Transverse colon (tissue), 4 donors: ENCODE measurements around the gene STAT6. TPM values are rescaled to one million over a fixed set of nuclear protein-coding genes. Genes with fewer than 3 reads are reported as not detected.

Experiments
- DNase-seq: peaks from one replicate; pipeline ENCODE4 v3.0.0-alpha.2; 2019
- H3K27ac ChIP-seq, 4 donors: fragments of 200-600 bp; sonication (generic); 2 replicates each; pipeline ENCODE4 v1.5.1; 2016 to 2018; ENCODE audit warnings: inconsistent platforms in 4 of 4
- H3K27me3 ChIP-seq: fragments of 200-600 bp; sonication (generic); 2 replicates; pipeline ENCODE4 v1.5.1; 2017; ENCODE audit warnings: inconsistent platforms
- H3K36me3 ChIP-seq, 4 donors: fragments of 200-600 bp; sonication (generic); 2 replicates each; pipeline ENCODE4 v1.5.1; 2017 to 2019; ENCODE audit warnings: inconsistent platforms in 4 of 4
- H3K4me1 ChIP-seq, 4 donors: fragments of 200-600 bp; sonication (generic); 2 replicates each; pipeline ENCODE4 v1.5.1; 2017 to 2020; ENCODE audit warnings: inconsistent platforms in 4 of 4
- H3K4me3 ChIP-seq, 4 donors: fragments of 200-600 bp; sonication (generic); 1 replicate in 1 of 4; 2 replicates in 3 of 4; pipeline versions ENCODE4 v1.5.1 to v1.6.1; 2017 to 2019; ENCODE audit warnings: inconsistent platforms in 4 of 4
- H3K9me3 ChIP-seq, 2 donors: fragments of 200-600 bp; sonication (generic); 2 replicates each; pipeline ENCODE4 v1.5.1; 2017 to 2019; ENCODE audit warnings: inconsistent platforms in 2 of 2
- CTCF ChIP-seq, 5 experiments: fragments of 200-600 bp in 3 of 5; fragments of 450-650 bp in 2 of 5; sonication (generic) in 3 of 5; IDR thresholded peaks; 1 replicate in 2 of 5; 2 replicates in 3 of 5; pipeline ENCODE4 v1.5.1; 2016 to 2017; ENCODE audit warnings: antibody characterized with exemption in 5 of 5, inconsistent platforms in 3 of 5, mild to moderate bottlenecking in 2 of 5, moderate library complexity in 1 of 5
- EP300 ChIP-seq: sonication (generic); formaldehyde crosslinking; IDR thresholded peaks from one replicate; pipeline ENCODE4 v1.6.1; 2017; ENCODE audit warnings: antibody characterized with exemption, low read depth
- POLR2A ChIP-seq: fragments of 450-650 bp; IDR thresholded peaks from one replicate; pipeline ENCODE4 v1.6.1; 2016; ENCODE audit warnings: antibody characterized with exemption, mild to moderate bottlenecking, moderate library complexity
- POLR2AphosphoS5 ChIP-seq, 3 donors: sonication (generic); formaldehyde crosslinking; IDR thresholded peaks; one replicate each; pipeline ENCODE4 v1.6.1; 2016; ENCODE audit warnings: antibody characterized with exemption in 3 of 3
- WGBS, 2 donors: methylation state at CpG; one replicate each; pipeline ENCODE4 v1.1.5; 2018; ENCODE audit warnings: low coverage in 1 of 2; 5-methylcytosine and 5-hydroxymethylcytosine counted together
- in situ Hi-C, 4 donors: fragments of 200-750 bp; cut with MboI; loops; one replicate each; pipeline versions ENCODE4 v1.15.0 to v1.15.1; 2017; ENCODE audit warnings: low sequenced_read_pairs in 3 of 4, low pct_ligation_motif_present in 1 of 4, low pct_unique_long_range_greater_than_20kb in 1 of 4
- intact Hi-C: fragments of 100-400 bp; cut with DNase I; formaldehyde crosslinking; loops from one replicate; pipeline ENCODE4 v1.15.1; 2023; ENCODE audit warnings: low total_unique reads
- total RNA-seq, 4 donors: library from RNA; depleted of rRNA; stranded (reverse); fragments of >200 nt; gene quantifications; one replicate each; pipeline ENCODE4 v1.1.0, GENCODE V29; 2016

Gene STAT6
- total RNA-seq, 4 donors from 2014 or later = 181 to 318 (median 198) TPM

GRCh38 chr12:57133013-57133569 is 21.9 kb upstream of the STAT6 start:
- TF ChIP-seq POLR2A (no peak), POLR2AphosphoS5 (IDR thresholded peaks at IDR 0.05) (no peak), CTCF (IDR thresholded peaks at IDR 0.05) (no peak), EP300 (no peak)
- peak overlapping the region; percentile 94 to 99 (median 96) for H3K27ac ChIP-seq
- DNase-seq = peak; percentile 7
- no peaks in the 10 kb centered on the region for H3K9me3 ChIP-seq
- H3K4me3 ChIP-seq = peak overlapping the region in 1 of 4 donors; percentile 4
- H3K36me3 ChIP-seq = no peaks in the 10 kb centered on the region
- WGBS, 2 donors = 55% methylated on average over 4 of the region's 4 CpGs; no CpG with 5 or more reads in 1 of the 2 donors
- H3K4me1 ChIP-seq = peaks cover 43 to 89% (median 66%) of the 10 kb centered on the region in 4 donors
- no peaks in the 10 kb centered on the region for H3K27me3 ChIP-seq
- intact Hi-C loops = no loop called here
- in situ Hi-C loops = no loop called here

- peak overlapping the region in 1 of 4 donors; percentile 4 for H3K4me3 ChIP-seq
- intact Hi-C loops (no loop called here), in situ Hi-C loops (no loop called here)
- TF ChIP-seq POLR2AphosphoS5 (IDR thresholded peaks at IDR 0.05) = no peak
- no peak for TF ChIP-seq CTCF (IDR thresholded peaks at IDR 0.05)
- no peak for TF ChIP-seq POLR2A
- TF ChIP-seq EP300 = no peak
- WGBS, 2 donors = 63 to 72% methylated on average over 5 to 9 of the region's 9 CpGs
- DNase-seq = peak; percentile 7
- peaks cover 35 to 81% (median 60%) of the 10 kb centered on the region in 4 donors for H3K4me1 ChIP-seq
- peak overlapping the region; percentile 94 to 99 (median 96) for H3K27ac ChIP-seq
- H3K9me3 ChIP-seq = no peaks in the 10 kb centered on the region
- no peaks in the 10 kb centered on the region for H3K27me3 ChIP-seq
- H3K36me3 ChIP-seq = no peaks in the 10 kb centered on the region
These were observed 21.0 kb upstream of the STAT6 start for GRCh38 chr12:57131896-57132744.

GRCh38 chr12:57130941-57131340 is 19.8 kb upstream of the STAT6 start:
- H3K4me1 ChIP-seq = peaks cover 40 to 78% (median 64%) of the 10 kb centered on the region in 4 donors
- WGBS, 2 donors = 44 to 60% methylated on average over 2 of the region's 2 CpGs
- intact Hi-C loops = no loop called here

More at GRCh38 chr12:57130941-57131340, 19.8 kb upstream of the STAT6 start:
- peak; percentile 5 for DNase-seq
- Histone ChIP-seq H3K9me3 (no peaks in the 10 kb centered on the region), H3K27ac (peak overlapping the region; percentile 94 to 99 (median 96)), H3K36me3 (no peaks in the 10 kb centered on the region), H3K27me3 (no peaks in the 10 kb centered on the region), H3K4me3 (no peak overlapping the region)
- in situ Hi-C loops = no loop called here
- TF ChIP-seq CTCF (IDR thresholded peaks at IDR 0.05) (no peak), POLR2A (no peak), EP300 (no peak), POLR2AphosphoS5 (IDR thresholded peaks at IDR 0.05) (no peak)
